Peyer's patch (tissue), 4 donors: ENCODE data around the gene AOAH. TPM values are rescaled to one million over a fixed set of nuclear protein-coding genes. Genes with fewer than 3 reads are reported as not detected.

Experiments
- DNase-seq, 3 donors: peaks; one replicate each; pipeline ENCODE4 v3.0.0-alpha.2; 2017 to 2019
- H3K27ac ChIP-seq, 4 donors: fragments of 200-600 bp; sonication (generic); one replicate each; pipeline ENCODE4 v1.5.1; 2016 to 2019
- H3K27me3 ChIP-seq, 2 donors: fragments of 200-600 bp; sonication (generic); one replicate each; pipeline ENCODE4 v1.5.1; 2019
- H3K36me3 ChIP-seq, 3 donors: fragments of 200-600 bp; sonication (generic); one replicate each; pipeline ENCODE4 v1.5.1; 2016 to 2019
- H3K4me1 ChIP-seq, 4 donors: fragments of 200-600 bp; sonication (generic); one replicate each; pipeline ENCODE4 v1.5.1; 2016 to 2019
- H3K4me3 ChIP-seq, 4 donors: fragments of 200-600 bp; sonication (generic); 1 replicate in 3 of 4; 2 replicates in 1 of 4; pipeline ENCODE4 v1.5.1; 2016 to 2019; ENCODE audit warnings: mild to moderate bottlenecking in 1 of 4
- H3K9me3 ChIP-seq, 4 donors: fragments of 200-600 bp; sonication (generic); one replicate each; pipeline ENCODE4 v1.5.1; 2016 to 2019; ENCODE audit warnings: mild to moderate bottlenecking in 1 of 4
- POLR2A ChIP-seq, 2 donors: fragments of 450-650 bp; IDR thresholded peaks; one replicate each; pipeline ENCODE4 v1.5.1; 2017; ENCODE audit warnings: antibody characterized with exemption in 2 of 2, mild to moderate bottlenecking in 2 of 2, moderate library complexity in 2 of 2
- total RNA-seq, 4 donors: library from RNA; depleted of rRNA; stranded (reverse); fragments of >200 nt; gene quantifications; one replicate each; pipeline ENCODE4 v1.1.0, GENCODE V29; 2016
- TF ChIP-seq, protein P1 (sequence below), 6 experiments: fragments of 450-650 bp in 4 of 6; fragments of 200-600 bp in 2 of 6; sonication (generic) in 1 of 6; IDR thresholded peaks; one replicate each; pipeline ENCODE4 v1.5.1; 2017 to 2019; ENCODE audit warnings: antibody characterized with exemption in 6 of 6, mild to moderate bottlenecking in 3 of 6, moderate library complexity in 1 of 6

The AOAH gene
- total RNA-seq, 4 donors from 2014 or later, result 33.3 to 60.2 (median 43.6) TPM

DNA sequence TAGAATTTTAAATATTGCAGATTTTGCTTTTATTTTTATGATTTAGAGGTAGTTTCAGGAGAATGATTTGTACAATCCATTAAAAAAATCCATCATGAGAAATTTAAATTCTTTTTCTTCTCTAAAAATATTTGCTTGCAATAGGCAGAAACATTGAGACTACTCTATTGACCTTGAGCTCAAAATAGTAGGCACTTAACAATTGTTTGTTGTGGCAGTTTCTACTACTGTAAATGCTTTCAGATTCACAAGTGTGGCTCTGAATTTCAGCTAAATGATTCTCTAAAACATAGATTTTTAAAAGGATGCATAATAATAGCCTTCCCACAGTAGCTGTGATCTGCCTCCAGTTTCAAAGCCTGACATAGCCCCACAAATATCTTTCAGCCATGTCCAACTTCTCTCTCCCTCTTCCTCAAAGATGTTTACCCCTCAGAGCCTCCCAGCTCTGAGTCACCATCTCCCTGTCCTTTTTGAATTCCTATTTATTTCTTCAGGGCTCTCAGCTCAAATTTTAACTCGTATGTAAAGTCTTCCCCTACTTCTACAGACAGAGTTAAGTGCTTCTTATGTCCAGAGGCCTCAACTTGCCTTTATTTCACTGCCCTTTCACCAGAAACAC, 160.5 kb downstream of the AOAH start:
- no peak for TF ChIP-seq POLR2A (IDR thresholded peaks at IDR 0.05)
- TF ChIP-seq, protein P1, sequence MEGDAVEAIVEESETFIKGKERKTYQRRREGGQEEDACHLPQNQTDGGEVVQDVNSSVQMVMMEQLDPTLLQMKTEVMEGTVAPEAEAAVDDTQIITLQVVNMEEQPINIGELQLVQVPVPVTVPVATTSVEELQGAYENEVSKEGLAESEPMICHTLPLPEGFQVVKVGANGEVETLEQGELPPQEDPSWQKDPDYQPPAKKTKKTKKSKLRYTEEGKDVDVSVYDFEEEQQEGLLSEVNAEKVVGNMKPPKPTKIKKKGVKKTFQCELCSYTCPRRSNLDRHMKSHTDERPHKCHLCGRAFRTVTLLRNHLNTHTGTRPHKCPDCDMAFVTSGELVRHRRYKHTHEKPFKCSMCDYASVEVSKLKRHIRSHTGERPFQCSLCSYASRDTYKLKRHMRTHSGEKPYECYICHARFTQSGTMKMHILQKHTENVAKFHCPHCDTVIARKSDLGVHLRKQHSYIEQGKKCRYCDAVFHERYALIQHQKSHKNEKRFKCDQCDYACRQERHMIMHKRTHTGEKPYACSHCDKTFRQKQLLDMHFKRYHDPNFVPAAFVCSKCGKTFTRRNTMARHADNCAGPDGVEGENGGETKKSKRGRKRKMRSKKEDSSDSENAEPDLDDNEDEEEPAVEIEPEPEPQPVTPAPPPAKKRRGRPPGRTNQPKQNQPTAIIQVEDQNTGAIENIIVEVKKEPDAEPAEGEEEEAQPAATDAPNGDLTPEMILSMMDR (IDR thresholded peaks at IDR 0.05), result no peak
- no peak overlapping the region for H3K4me3 ChIP-seq
- no peak for DNase-seq
- no peaks in the 10 kb centered on the region for H3K4me1 ChIP-seq
- H3K9me3 ChIP-seq, result no peaks in the 10 kb centered on the region
- H3K27me3 ChIP-seq, result no peaks in the 10 kb centered on the region
- H3K36me3 ChIP-seq, result no peaks in the 10 kb centered on the region
- no peak overlapping the region for H3K27ac ChIP-seq

DNA sequence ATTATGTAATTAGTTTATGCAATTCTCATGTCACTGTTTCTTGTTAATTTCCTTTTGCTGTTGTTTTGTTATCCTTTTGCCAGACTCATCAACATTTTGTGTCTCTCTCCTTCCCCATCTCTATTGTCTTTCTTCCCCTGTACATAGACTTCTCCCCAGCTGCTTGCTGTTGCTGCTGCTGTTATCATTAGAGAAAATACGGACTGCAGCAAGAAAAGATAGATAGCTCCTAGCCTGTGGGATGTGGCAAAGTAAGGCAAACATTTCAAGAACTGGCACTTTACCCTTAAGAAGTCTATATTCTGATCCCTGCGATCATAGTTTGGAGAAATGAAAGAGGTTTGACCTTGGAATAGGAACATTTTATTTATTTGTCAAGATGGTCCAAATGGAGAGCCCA, 162.2 kb downstream of the AOAH start:
- no peak for DNase-seq
- H3K27me3 ChIP-seq, result no peaks in the 10 kb centered on the region
- no peak for TF ChIP-seq POLR2A (IDR thresholded peaks at IDR 0.05)
- TF ChIP-seq, protein P1 (IDR thresholded peaks at IDR 0.05), result no peak
- no peak overlapping the region for H3K4me3 ChIP-seq
- no peaks in the 10 kb centered on the region for H3K9me3 ChIP-seq
- no peaks in the 10 kb centered on the region for H3K36me3 ChIP-seq
- no peaks in the 10 kb centered on the region for H3K4me1 ChIP-seq
- H3K27ac ChIP-seq, result no peak overlapping the region

DNA sequence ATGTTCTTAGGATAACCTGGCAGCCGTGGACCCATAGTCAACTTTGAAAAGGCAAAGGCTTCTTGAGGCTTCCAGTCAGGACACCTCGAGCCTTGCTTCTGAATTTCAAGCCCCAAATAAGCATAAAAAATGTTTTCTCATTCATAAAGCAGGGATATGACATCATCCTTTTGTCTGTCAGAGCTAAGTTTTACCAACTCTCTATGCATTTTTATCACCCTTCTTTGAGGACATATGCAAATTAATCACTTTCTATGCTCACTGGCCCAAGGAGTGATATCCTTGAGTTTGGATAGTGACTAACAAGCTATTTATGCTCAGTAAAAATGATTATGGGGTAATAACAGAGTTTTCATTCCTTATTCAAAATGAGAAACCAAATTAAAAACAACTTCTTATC, 175.3 kb downstream of the AOAH start:
- no peaks in the 10 kb centered on the region for H3K9me3 ChIP-seq
- no peak overlapping the region for H3K27ac ChIP-seq
- DNase-seq, result no peak
- no peak for TF ChIP-seq POLR2A (IDR thresholded peaks at IDR 0.05)
- TF ChIP-seq, protein P1 (IDR thresholded peaks at IDR 0.05), result no peak
- H3K4me3 ChIP-seq, result no peak overlapping the region
- no peaks in the 10 kb centered on the region for H3K4me1 ChIP-seq
- no peaks in the 10 kb centered on the region for H3K36me3 ChIP-seq
- H3K27me3 ChIP-seq, result no peaks in the 10 kb centered on the region

DNA sequence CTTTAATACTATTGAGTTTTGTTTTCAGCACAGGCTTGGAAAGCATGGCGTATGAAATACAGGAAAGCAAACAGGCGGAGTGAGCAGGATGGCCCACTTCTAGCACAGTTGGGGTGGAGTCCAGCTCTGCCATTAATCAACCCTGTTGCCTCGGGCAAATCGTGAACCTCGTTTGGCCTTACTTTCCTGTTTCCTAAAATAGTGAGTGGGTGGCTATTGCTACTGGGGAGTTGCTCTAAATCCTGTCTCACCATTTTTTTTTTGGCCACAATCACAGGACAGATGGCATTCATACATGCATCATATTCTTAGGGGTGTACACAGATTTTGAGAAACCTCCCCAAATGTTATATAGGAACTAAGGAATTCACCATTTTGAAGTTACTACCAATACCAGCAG, 176.9 kb downstream of the AOAH start:
- H3K4me3 ChIP-seq, result no peak overlapping the region
- no peak overlapping the region for H3K27ac ChIP-seq
- H3K27me3 ChIP-seq, result no peaks in the 10 kb centered on the region
- no peak for DNase-seq
- no peaks in the 10 kb centered on the region for H3K4me1 ChIP-seq
- no peaks in the 10 kb centered on the region for H3K36me3 ChIP-seq
- no peaks in the 10 kb centered on the region for H3K9me3 ChIP-seq
- TF ChIP-seq, protein P1 (IDR thresholded peaks at IDR 0.05), result no peak
- no peak for TF ChIP-seq POLR2A (IDR thresholded peaks at IDR 0.05)

DNA sequence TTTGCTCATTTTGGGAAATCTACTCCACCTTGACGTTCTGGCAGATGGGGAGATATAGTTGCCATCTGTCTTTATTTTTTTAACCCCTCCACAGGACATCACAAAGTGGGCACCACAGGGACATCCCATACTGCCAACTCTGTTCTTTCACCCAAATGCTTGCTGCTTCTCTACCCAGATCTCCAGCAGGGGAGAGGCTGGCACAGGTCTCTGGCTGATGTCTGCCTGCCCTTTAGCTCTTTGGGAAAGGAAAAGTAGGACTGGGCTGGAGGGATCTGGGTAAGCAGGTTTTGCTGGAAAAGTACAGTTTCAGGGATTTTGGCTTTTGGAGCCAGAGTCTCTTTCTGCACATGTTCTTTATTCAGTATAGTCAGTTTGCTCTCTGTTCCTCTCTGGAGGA, 178.0 kb downstream of the AOAH start:
- TF ChIP-seq, protein P1 (IDR thresholded peaks at IDR 0.05), result no peak
- Histone ChIP-seq H3K9me3 (no peaks in the 10 kb centered on the region), H3K36me3 (no peaks in the 10 kb centered on the region), H3K4me3 (no peak overlapping the region), H3K4me1 (no peaks in the 10 kb centered on the region), H3K27ac (no peak overlapping the region), H3K27me3 (no peaks in the 10 kb centered on the region)
- no peak for DNase-seq

DNA sequence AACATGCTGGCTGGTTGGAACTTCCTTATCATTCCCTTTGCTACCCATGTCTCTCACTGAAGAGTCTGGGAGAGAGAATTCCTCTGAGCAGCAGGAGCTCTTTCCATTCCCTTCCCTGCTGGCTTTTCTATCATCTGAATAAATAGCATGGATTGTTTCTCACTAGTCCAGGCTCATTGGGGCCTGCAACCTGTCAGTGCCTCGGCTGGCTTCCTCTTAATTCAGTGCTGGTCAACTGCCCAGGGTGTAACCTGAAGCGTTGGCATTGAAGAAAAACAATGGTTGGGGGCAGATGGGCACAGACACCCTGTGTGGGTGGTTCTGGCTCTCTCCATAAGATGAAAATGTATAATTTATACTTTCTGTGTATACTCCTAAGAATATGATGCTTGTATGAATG, 179.0 kb downstream of the AOAH start:
- Histone ChIP-seq H3K27ac (no peak overlapping the region), H3K4me1 (no peaks in the 10 kb centered on the region), H3K4me3 (no peak overlapping the region), H3K27me3 (no peaks in the 10 kb centered on the region), H3K36me3 (no peaks in the 10 kb centered on the region), H3K9me3 (no peaks in the 10 kb centered on the region)
- no peak for DNase-seq
- TF ChIP-seq POLR2A (IDR thresholded peaks at IDR 0.05), result no peak
- TF ChIP-seq, protein P1 (IDR thresholded peaks at IDR 0.05), result no peak
